HG03354 (cell line): ENCODE data around the gene BANP.
"Not testable (repeated sequence)": the region's sequence is repeated elsewhere in the genome, so short reads cannot be mapped to it uniquely, and the experiment has no call there.

Source experiments
- ATAC-seq: cut with Tn5 transposase; IDR thresholded peaks from one replicate; pipeline ENCODE4 v1.9.1; 2021; ENCODE audit warnings: mild to moderate bottlenecking; ENCODE audit not compliant: unreplicated experiment, poor library complexity, severe bottlenecking

Gene BANP

GRCh38 chr16:87926246-87927194, 24.7 kb upstream of the BANP start:
- no peak for ATAC-seq

- ATAC-seq = no peak
These were observed 24.1 kb upstream of the BANP start for GRCh38 chr16:87927195-87927562.

GRCh38 chr16:87929986-87930385, 21.2 kb upstream of the BANP start:
- no peak for ATAC-seq

- ATAC-seq = no peak
These were observed 20.8 kb upstream of the BANP start for GRCh38 chr16:87930456-87930855.

- ATAC-seq = no peak
These were observed 19.7 kb upstream of the BANP start for GRCh38 chr16:87931504-87931903.

- not testable (repeated sequence) for ATAC-seq
These were observed 18.6 kb upstream of the BANP start for GRCh38 chr16:87932475-87933139.

- ATAC-seq = no peak
These were observed 18.1 kb upstream of the BANP start for GRCh38 chr16:87933140-87933495.

- ATAC-seq = not testable (repeated sequence)
These were observed 16.3 kb upstream of the BANP start for GRCh38 chr16:87934752-87935425.

GRCh38 chr16:87936016-87936374, 15.2 kb upstream of the BANP start:
- ATAC-seq = not testable (repeated sequence)

- ATAC-seq = no peak
These were observed 14.6 kb upstream of the BANP start, which contains the start of gene CA5A for GRCh38 chr16:87936375-87937230. TSS of gene CA5A (minus strand) at chr16:87936529. CDS start at chr16:87936450, 79 bp downstream.

GRCh38 chr16:87937231-87937542, 14.0 kb upstream of the BANP start:
- not testable (repeated sequence) for ATAC-seq

- no peak for ATAC-seq
These were observed 12.8 kb upstream of the BANP start for GRCh38 chr16:87938412-87938949.

GRCh38 chr16:87939562-87940423, 11.4 kb upstream of the BANP start:
- no peak for ATAC-seq

GRCh38 chr16:87942680-87943079, 8.6 kb upstream of the BANP start:
- ATAC-seq = no peak

GRCh38 chr16:87945351-87946042, 5.7 kb upstream of the BANP start:
- no peak for ATAC-seq

- ATAC-seq = no peak
These were observed 4.5 kb upstream of the BANP start for GRCh38 chr16:87946596-87947347.

GRCh38 chr16:87947356-87948118, 3.7 kb upstream of the BANP start:
- ATAC-seq = no peak
